Measurements from ENCODE around the gene FGD2.

Gene FGD2

DNA sequence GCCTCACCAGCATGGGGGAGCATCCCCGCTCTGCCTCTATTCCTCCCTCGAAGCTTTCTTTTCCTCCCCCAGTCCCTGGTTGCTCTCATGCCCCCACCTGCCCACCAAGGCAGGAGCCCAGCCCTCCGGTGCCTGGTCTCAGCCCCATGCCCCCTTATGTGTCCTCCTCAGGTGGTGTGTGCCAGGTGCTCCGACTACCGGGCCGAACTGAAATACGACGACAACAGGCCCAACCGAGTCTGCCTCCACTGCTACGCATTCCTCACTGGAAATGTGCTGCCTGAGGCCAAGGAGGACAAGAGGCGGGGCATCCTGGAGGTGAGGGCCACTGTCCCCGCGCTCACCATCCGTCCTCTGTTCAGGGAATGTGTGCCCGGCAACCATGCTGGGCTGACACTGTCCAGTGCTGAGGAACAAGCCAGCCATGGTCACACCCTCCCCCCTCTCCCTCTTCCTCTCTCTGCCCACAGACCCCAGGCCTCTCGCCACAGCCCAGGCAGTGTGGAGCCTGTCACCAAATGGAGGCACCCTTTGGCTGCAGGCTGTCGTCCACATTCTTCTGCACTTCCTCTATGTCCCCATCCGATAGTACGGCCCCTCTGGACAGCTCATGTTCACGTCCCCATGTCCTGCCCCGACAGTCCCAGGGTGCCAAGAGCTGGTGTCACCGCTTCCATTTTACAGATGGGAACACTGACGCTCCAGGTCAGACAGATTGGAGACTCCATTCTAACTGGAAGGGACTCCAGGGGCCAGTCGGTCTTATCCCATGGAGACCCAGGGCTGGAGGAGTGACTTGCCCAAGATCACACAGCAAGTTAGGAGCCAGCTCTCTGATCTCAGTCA lies 20.4 kb downstream of the FGD2 start:
- Histone ChIP-seq H3K9ac (ENCODE audit: low read length) (no peak overlapping the region), H3K4me3 (ENCODE audit: low read depth in 1 of 2, low read length in 2 of 2) (no peak overlapping the region), H3K36me3 (ENCODE audit: insufficient read depth, low read length) (no peaks in the 10 kb centered on the region), H3K4me1 (ENCODE audit: insufficient read depth, low read length) (no peaks in the 10 kb centered on the region), H3K9me3 (ENCODE audit: low read length) (no peaks in the 10 kb centered on the region), H3K27me3 (ENCODE audit: control insufficient read depth in 1 of 2, insufficient read depth in 2 of 2, low read length in 2 of 2) (no peaks in the 10 kb centered on the region), H3K27ac (ENCODE audit: low read depth, low read length) (no peak overlapping the region)

DNA sequence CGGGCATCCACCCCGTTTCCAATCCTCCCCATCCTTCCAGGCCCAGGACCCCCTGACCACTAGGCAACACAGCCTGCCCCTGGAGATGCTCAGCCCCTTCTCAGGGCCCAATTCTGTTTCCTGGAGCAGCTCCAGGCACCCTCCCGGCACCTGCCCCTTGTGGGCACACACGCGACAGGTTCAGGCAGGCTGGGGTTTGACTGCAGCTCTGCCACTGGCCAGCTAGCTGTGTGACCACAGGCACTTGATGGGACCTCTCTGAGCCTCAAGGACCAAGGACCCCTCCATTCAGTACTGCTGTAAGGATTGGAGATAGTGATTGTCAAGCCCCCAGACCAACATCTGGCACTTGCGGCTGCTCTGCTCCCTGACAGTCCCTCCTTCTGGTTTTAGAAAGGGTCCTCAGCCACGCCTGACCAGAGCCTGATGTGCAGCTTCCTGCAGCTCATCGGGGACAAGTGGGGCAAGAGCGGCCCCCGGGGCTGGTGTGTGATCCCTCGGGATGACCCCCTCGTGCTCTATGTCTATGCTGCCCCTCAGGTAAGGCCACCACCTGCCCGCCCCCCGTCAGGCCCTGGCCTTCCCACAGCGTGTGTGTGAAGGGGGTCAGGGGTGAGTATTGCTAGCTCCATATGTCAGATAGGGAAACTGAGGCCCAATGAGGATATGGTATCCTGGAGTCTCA lies 21.7 kb downstream of the FGD2 start:
- no peak overlapping the region for H3K9ac ChIP-seq (ENCODE audit: low read length)
- H3K27me3 ChIP-seq (ENCODE audit: control insufficient read depth in 1 of 2, insufficient read depth in 2 of 2, low read length in 2 of 2) = no peaks in the 10 kb centered on the region
- no peaks in the 10 kb centered on the region for H3K36me3 ChIP-seq (ENCODE audit: insufficient read depth, low read length)
- H3K9me3 ChIP-seq (ENCODE audit: low read length) = no peaks in the 10 kb centered on the region
- H3K27ac ChIP-seq (ENCODE audit: low read depth, low read length) = no peak overlapping the region
- H3K4me1 ChIP-seq (ENCODE audit: insufficient read depth, low read length) = no peaks in the 10 kb centered on the region
- H3K4me3 ChIP-seq (ENCODE audit: low read depth in 1 of 2, low read length in 2 of 2) = no peak overlapping the region

- H3K9ac ChIP-seq (ENCODE audit: low read length) = no peak overlapping the region
- no peaks in the 10 kb centered on the region for H3K9me3 ChIP-seq (ENCODE audit: low read length)
- H3K4me1 ChIP-seq (ENCODE audit: insufficient read depth, low read length) = no peaks in the 10 kb centered on the region
- H3K27me3 ChIP-seq (ENCODE audit: control insufficient read depth in 1 of 2, insufficient read depth in 2 of 2, low read length in 2 of 2) = no peaks in the 10 kb centered on the region
- no peak overlapping the region for H3K4me3 ChIP-seq (ENCODE audit: low read depth in 1 of 2, low read length in 2 of 2)
- no peak overlapping the region for H3K27ac ChIP-seq (ENCODE audit: low read depth, low read length)
- no peaks in the 10 kb centered on the region for H3K36me3 ChIP-seq (ENCODE audit: insufficient read depth, low read length)
Observed at GRCh38 chr6:37027811-37028469, 22.5 kb downstream of the FGD2 start.

DNA sequence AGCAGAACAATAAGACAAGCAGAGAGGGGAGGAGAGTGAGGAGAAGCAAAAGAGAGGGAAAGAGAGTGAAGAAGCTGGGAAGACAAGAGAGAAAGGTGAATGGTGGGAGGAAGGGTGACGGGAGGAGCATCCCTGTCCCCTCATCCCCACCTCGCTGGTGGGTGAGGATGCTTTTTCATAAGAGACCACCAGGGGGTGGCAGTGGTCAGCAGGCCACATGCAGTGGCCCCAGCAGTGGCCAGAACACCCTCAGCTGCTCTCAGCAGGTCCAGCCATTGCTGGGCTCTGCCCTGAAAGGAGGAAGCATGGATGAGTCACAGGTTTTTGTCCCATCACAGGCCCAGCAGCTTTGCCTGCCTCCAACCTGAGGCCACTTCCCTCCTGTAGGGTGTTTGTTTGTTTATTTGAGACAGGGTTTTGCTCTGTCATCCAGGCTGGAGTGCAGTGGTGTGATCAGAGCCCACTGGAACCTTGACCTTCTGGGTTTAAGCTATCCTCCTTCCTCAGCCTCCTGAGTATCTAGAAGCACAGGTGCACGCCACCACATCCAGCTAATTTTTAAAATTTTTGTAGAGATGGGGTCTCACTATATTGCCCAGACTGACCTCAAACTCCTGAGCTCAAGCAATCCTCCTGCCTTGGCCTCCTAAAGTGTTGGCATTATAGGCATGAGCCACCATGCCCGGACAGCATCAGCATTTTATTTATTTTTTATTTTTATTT lies 24.0 kb downstream of the FGD2 start:
- Histone ChIP-seq H3K4me1 (ENCODE audit: insufficient read depth, low read length) (no peaks in the 10 kb centered on the region), H3K27ac (ENCODE audit: low read depth, low read length) (no peak overlapping the region), H3K9ac (ENCODE audit: low read length) (no peak overlapping the region), H3K4me3 (ENCODE audit: low read depth in 1 of 2, low read length in 2 of 2) (no peak overlapping the region), H3K36me3 (ENCODE audit: insufficient read depth, low read length) (no peaks in the 10 kb centered on the region), H3K9me3 (ENCODE audit: low read length) (no peaks in the 10 kb centered on the region), H3K27me3 (ENCODE audit: control insufficient read depth in 1 of 2, insufficient read depth in 2 of 2, low read length in 2 of 2) (no peaks in the 10 kb centered on the region)

GRCh38 chr6:37030599-37030998 lies 25.1 kb downstream of the FGD2 start:
- Histone ChIP-seq H3K27ac (ENCODE audit: low read depth, low read length) (no peak overlapping the region), H3K27me3 (ENCODE audit: control insufficient read depth in 1 of 2, insufficient read depth in 2 of 2, low read length in 2 of 2) (no peaks in the 10 kb centered on the region), H3K9ac (ENCODE audit: low read length) (no peak overlapping the region), H3K36me3 (ENCODE audit: insufficient read depth, low read length) (no peaks in the 10 kb centered on the region), H3K4me3 (ENCODE audit: low read depth in 1 of 2, low read length in 2 of 2) (no peak overlapping the region), H3K9me3 (ENCODE audit: low read length) (no peaks in the 10 kb centered on the region), H3K4me1 (ENCODE audit: insufficient read depth, low read length) (no peaks in the 10 kb centered on the region)

- no peaks in the 10 kb centered on the region for H3K27me3 ChIP-seq (ENCODE audit: control insufficient read depth in 1 of 2, insufficient read depth in 2 of 2, low read length in 2 of 2)
- H3K9ac ChIP-seq (ENCODE audit: low read length) = no peak overlapping the region
- no peaks in the 10 kb centered on the region for H3K9me3 ChIP-seq (ENCODE audit: low read length)
- H3K27ac ChIP-seq (ENCODE audit: low read depth, low read length) = no peak overlapping the region
- no peak overlapping the region for H3K4me3 ChIP-seq (ENCODE audit: low read depth in 1 of 2, low read length in 2 of 2)
- no peaks in the 10 kb centered on the region for H3K4me1 ChIP-seq (ENCODE audit: insufficient read depth, low read length)
- no peaks in the 10 kb centered on the region for H3K36me3 ChIP-seq (ENCODE audit: insufficient read depth, low read length)
Observed at GRCh38 chr6:37032239-37032638, 26.8 kb downstream of the FGD2 start.

GRCh38 chr6:37033255-37033654 lies 27.8 kb downstream of the FGD2 start:
- peaks cover 1% of the 10 kb centered on the region for H3K4me1 ChIP-seq (ENCODE audit: insufficient read depth, low read length)
- H3K36me3 ChIP-seq (ENCODE audit: insufficient read depth, low read length) = no peaks in the 10 kb centered on the region
- no peak overlapping the region for H3K9ac ChIP-seq (ENCODE audit: low read length)
- no peaks in the 10 kb centered on the region for H3K9me3 ChIP-seq (ENCODE audit: low read length)
- H3K4me3 ChIP-seq (ENCODE audit: low read depth in 1 of 2, low read length in 2 of 2) = no peak overlapping the region
- no peak overlapping the region for H3K27ac ChIP-seq (ENCODE audit: low read depth, low read length)
- no peaks in the 10 kb centered on the region for H3K27me3 ChIP-seq (ENCODE audit: control insufficient read depth in 1 of 2, insufficient read depth in 2 of 2, low read length in 2 of 2)

DNA sequence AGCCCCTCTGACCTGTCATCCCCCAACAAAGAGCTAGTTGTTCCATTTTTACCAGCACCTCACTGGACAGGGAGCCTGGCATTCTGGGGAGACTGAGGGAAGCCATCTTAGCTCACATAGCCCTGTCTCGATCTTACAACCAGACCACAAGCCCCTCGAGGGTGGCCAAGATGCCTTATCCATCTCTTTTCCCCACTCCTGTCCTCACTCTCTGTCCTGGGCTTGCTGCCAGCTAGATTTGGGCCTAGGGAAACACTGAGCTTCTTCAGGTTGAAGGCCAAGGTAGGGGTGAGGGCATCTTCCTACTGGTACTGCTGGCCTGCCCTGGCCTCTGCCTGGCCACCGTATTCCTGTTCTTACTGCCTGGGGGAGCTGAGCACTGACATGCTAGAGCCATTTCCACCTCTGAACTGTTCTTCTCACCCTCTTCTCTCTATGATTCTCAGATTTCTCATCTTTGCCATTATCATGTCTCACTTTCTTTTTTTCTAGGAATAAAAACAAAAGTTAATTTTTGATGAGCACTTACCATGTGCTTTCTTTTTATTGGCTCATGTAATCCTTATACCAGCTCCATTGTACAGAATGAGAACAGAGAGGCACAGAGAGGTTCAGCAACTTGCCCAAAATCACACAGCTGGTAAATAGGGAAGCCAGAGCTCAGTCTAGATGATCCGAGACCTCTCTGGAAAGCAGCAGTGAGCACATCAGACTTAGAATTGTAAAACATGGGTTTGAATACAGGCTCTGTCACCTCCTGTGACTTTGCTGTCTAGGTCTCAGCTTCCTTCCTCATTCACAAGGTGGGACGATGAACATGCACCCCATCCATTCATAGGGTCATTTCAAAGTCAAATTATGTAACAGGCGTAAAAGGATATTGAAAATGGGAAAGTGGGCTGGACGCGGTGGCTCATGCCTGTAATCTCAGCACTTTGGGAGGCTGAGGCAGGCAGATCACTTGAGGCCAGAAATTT lies 28.7 kb downstream of the FGD2 start:
- Histone ChIP-seq H3K27ac (ENCODE audit: low read depth, low read length) (no peak overlapping the region), H3K4me1 (ENCODE audit: insufficient read depth, low read length) (peaks cover 4% of the 10 kb centered on the region), H3K9me3 (ENCODE audit: low read length) (no peaks in the 10 kb centered on the region), H3K27me3 (ENCODE audit: control insufficient read depth in 1 of 2, insufficient read depth in 2 of 2, low read length in 2 of 2) (no peaks in the 10 kb centered on the region), H3K36me3 (ENCODE audit: insufficient read depth, low read length) (no peaks in the 10 kb centered on the region), H3K4me3 (ENCODE audit: low read depth in 1 of 2, low read length in 2 of 2) (no peak overlapping the region), H3K9ac (ENCODE audit: low read length) (no peak overlapping the region)

GRCh38 chr6:37036146-37036545 lies 30.7 kb downstream of the FGD2 start:
- Histone ChIP-seq H3K9me3 (ENCODE audit: low read length) (no peaks in the 10 kb centered on the region), H3K4me3 (ENCODE audit: low read depth in 1 of 2, low read length in 2 of 2) (no peak overlapping the region), H3K36me3 (ENCODE audit: insufficient read depth, low read length) (no peaks in the 10 kb centered on the region), H3K4me1 (ENCODE audit: insufficient read depth, low read length) (peaks cover 4% of the 10 kb centered on the region), H3K27me3 (ENCODE audit: control insufficient read depth in 1 of 2, insufficient read depth in 2 of 2, low read length in 2 of 2) (no peaks in the 10 kb centered on the region), H3K27ac (ENCODE audit: low read depth, low read length) (no peak overlapping the region), H3K9ac (ENCODE audit: low read length) (no peak overlapping the region)

DNA sequence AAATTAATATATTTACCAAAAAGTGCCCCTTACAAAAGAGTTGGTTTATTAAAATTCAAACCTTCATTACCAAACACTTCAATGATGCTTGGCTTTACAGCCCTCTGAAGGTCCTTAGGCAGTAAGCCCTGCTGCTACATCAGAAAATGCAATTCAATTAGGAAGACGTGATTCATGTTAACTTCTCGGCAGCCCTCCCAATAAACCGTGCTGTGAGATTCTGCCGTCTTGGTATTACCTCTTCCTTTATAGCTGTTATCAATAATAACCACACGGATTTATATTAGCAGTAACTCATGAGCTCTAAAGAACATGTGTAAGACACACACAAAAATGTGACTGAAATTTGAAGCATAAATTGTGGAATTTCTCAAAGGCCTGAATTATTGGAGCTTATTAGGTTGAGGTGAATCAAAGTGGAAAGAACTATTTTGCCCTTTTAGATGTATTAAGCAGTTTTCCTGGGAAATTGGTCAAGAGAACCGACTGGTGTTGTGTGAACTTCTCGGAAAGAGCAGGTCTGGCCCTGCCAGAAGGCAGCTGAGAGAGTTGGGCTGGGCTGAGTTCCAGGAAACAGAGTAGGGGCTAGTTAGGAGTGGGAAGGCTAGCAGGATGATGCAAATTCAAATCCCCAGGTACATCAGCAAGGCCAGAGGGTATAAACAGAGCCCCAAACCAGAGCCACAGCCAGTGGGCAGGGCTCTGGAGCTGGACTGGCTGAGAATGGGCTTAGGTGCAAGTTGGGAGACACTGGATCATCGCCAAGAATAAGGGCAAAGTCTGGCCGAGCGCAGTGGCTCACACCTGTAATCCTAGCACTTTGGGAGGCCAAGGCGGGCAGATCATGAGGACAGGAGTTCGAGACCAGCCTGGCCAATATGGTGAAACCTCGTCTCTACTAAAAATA lies 33.1 kb downstream of the FGD2 start:
- Histone ChIP-seq H3K9ac (ENCODE audit: low read length) (no peak overlapping the region), H3K9me3 (ENCODE audit: low read length) (no peaks in the 10 kb centered on the region), H3K4me1 (ENCODE audit: insufficient read depth, low read length) (peaks cover 4% of the 10 kb centered on the region), H3K27ac (ENCODE audit: low read depth, low read length) (peak overlapping the region; percentile 52), H3K27me3 (ENCODE audit: control insufficient read depth in 1 of 2, insufficient read depth in 2 of 2, low read length in 2 of 2) (no peaks in the 10 kb centered on the region), H3K36me3 (ENCODE audit: insufficient read depth, low read length) (no peaks in the 10 kb centered on the region), H3K4me3 (ENCODE audit: low read depth in 1 of 2, low read length in 2 of 2) (no peak overlapping the region)
